DOHH2 (cell line): ENCODE measurements around the gene TERB1.

Experiments used
- H3F3A ChIP-seq: fragments of 200-600 bp; sonication (generic), shearing (Covaris generic); 2 replicates; pipeline ENCODE4 v1.6.0; 2016; ENCODE audit warnings: antibody characterized with exemption, mild to moderate bottlenecking; ENCODE audit not compliant: control insufficient read depth, insufficient read depth
- H3K27ac ChIP-seq: fragments of 200-600 bp; sonication (generic); 2 replicates; pipeline ENCODE4 v1.5.1; 2014; ENCODE audit warnings: low read depth, mild to moderate bottlenecking, low read length, moderate library complexity
- H3K27me3 ChIP-seq: fragments of 200-600 bp; sonication (generic); 2 replicates; pipeline ENCODE4 v1.6.1; 2014; ENCODE audit warnings: mild to moderate bottlenecking, low read length, mixed read lengths; ENCODE audit not compliant: control insufficient read depth
- H3K36me3 ChIP-seq: fragments of 200-600 bp; sonication (generic); 2 replicates; pipeline ENCODE4 v1.6.1; 2014; ENCODE audit warnings: mild to moderate bottlenecking, low read length, moderate library complexity, mixed read lengths; ENCODE audit not compliant: control insufficient read depth
- H3K4me1 ChIP-seq: fragments of 200-600 bp; sonication (generic); 2 replicates; pipeline ENCODE4 v1.6.1; 2014; ENCODE audit warnings: mild to moderate bottlenecking, low read length, mixed read lengths; ENCODE audit not compliant: control insufficient read depth
- H3K4me2 ChIP-seq: fragments of 200-600 bp; sonication (generic); 2 replicates; pipeline ENCODE4 v1.6.0; 2014; ENCODE audit warnings: mild to moderate bottlenecking, low read length, moderate library complexity
- H3K4me3 ChIP-seq: fragments of 200-600 bp; sonication (generic); 2 replicates; pipeline ENCODE4 v1.5.1; 2014; ENCODE audit warnings: mild to moderate bottlenecking, low read length, mixed read lengths
- H3K79me2 ChIP-seq: fragments of 200-600 bp; sonication (generic); 2 replicates; pipeline ENCODE4 v1.6.1; 2014; ENCODE audit warnings: mild to moderate bottlenecking, low read length, mixed read lengths; ENCODE audit not compliant: control insufficient read depth
- H3K9me2 ChIP-seq: fragments of 200-600 bp; sonication (generic); replicated peaks from 2 replicates; pipeline ENCODE4 v1.6.1; 2014; ENCODE audit warnings: mild to moderate bottlenecking, low read length, mixed read lengths; ENCODE audit not compliant: control insufficient read depth
- H3K9me3 ChIP-seq: fragments of 200-600 bp; sonication (generic); 2 replicates; pipeline ENCODE4 v1.6.1; 2014; ENCODE audit warnings: antibody characterized with exemption, low read length, mixed read lengths; ENCODE audit not compliant: control insufficient read depth, insufficient read depth
- H4K20me1 ChIP-seq: fragments of 200-600 bp; sonication (generic); 2 replicates; pipeline ENCODE4 v1.6.0; 2014; ENCODE audit warnings: low read depth, mild to moderate bottlenecking, antibody characterized with exemption, low read length, moderate library complexity; ENCODE audit not compliant: control insufficient read depth, insufficient read depth
- EZH2phosphoT487 ChIP-seq: fragments of 200-600 bp; sonication (generic); IDR thresholded peaks from 2 replicates; pipeline ENCODE4 v1.6.1; 2017; ENCODE audit warnings: borderline replicate concordance, mild to moderate bottlenecking, antibody characterized with exemption, low read length, moderate library complexity, mixed read lengths
- TF ChIP-seq, protein P1 (sequence below): fragments of 200-600 bp; sonication (generic); IDR thresholded peaks from one replicate; pipeline ENCODE4 v1.5.1; 2014; ENCODE audit warnings: antibody characterized with exemption, mild to moderate bottlenecking, low read depth, low read length; ENCODE audit not compliant: poor library complexity, severe bottlenecking

TERB1 gene

DNA sequence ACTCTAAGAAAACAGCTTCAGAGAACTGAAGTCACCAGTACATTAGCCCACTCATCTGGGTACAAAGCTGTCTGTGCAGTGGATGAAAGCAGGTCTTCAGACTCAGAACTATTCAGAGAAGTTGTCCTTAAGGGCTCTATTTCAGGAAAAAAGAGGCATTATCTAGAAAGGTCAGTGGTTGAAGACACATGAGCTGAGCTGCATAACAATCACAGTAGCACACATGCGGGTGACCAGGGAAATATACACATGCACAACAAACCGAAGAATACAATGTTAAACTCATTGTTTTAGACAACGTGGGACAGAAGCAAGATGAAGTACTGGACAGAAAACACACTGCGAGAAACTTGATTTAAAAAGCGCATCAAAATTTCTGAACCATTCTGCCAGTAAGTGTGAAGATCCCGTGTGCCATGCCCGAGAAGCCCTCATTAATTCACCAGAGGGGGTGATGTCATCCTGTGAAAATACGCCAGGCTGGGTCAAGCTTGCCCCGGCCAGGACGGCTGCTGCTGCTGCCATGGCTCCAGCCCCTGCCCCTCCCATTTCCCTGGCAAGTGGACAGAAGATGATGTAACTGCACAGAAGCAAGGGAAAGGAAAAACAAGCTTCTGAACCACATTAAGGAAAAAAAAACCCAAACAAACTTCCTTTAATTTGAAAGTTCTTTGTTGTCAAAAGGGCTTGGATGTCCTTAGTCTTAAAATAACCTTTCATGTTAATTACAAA lies 60.0 kb downstream of the TERB1 start:
- Histone ChIP-seq H3K9me2 (no peaks in the 10 kb centered on the region), H3K27ac (no peak overlapping the region), H3K4me1 (no peaks in the 10 kb centered on the region), H3K27me3 (no peaks in the 10 kb centered on the region), H3K36me3 (peaks cover 84% of the 10 kb centered on the region), H3F3A (0 out of 2 replicates have a peak, but pooled peaks cover 4% of the 10 kb centered on the region), H3K4me3 (no peak overlapping the region), H3K4me2 (no peak overlapping the region), H3K9me3 (no peaks in the 10 kb centered on the region), H4K20me1 (peaks cover 3% of the 10 kb centered on the region; the same call in 1 of the 2 replicates), H3K79me2 (peaks cover 30% of the 10 kb centered on the region)
- TF ChIP-seq, protein P1, sequence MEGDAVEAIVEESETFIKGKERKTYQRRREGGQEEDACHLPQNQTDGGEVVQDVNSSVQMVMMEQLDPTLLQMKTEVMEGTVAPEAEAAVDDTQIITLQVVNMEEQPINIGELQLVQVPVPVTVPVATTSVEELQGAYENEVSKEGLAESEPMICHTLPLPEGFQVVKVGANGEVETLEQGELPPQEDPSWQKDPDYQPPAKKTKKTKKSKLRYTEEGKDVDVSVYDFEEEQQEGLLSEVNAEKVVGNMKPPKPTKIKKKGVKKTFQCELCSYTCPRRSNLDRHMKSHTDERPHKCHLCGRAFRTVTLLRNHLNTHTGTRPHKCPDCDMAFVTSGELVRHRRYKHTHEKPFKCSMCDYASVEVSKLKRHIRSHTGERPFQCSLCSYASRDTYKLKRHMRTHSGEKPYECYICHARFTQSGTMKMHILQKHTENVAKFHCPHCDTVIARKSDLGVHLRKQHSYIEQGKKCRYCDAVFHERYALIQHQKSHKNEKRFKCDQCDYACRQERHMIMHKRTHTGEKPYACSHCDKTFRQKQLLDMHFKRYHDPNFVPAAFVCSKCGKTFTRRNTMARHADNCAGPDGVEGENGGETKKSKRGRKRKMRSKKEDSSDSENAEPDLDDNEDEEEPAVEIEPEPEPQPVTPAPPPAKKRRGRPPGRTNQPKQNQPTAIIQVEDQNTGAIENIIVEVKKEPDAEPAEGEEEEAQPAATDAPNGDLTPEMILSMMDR, result no peak
- TF ChIP-seq EZH2phosphoT487, result no peak

DNA sequence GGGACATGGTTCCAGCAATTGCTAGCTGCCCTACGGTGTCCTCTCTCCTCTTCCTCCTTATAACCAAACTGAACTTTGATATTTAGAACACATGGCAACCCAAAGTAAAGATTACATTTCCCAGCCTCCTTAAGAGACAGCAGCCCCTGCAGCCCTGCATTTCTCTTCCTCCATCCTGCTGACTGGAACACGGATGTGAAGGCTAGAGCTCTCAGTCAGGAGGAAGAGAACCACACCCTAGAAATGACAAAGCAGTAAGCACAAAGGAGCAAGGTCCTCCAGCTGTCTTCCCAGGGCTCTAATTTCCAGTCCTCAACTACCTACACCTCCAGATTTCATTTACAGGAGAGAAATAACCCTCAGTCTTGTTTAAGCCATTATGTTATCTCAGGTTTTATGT lies 60.9 kb downstream of the TERB1 start:
- Histone ChIP-seq H3K4me1 (no peaks in the 10 kb centered on the region), H3K36me3 (peaks cover 87% of the 10 kb centered on the region), H3K27me3 (no peaks in the 10 kb centered on the region), H3F3A (0 out of 2 replicates have a peak, but pooled peaks cover 4% of the 10 kb centered on the region), H3K27ac (no peak overlapping the region), H3K9me2 (no peaks in the 10 kb centered on the region), H3K4me3 (no peak overlapping the region), H4K20me1 (peaks cover 3% of the 10 kb centered on the region; the same call in 1 of the 2 replicates), H3K79me2 (peaks cover 27% of the 10 kb centered on the region), H3K9me3 (no peaks in the 10 kb centered on the region), H3K4me2 (no peak overlapping the region)
- TF ChIP-seq EZH2phosphoT487, result no peak
- TF ChIP-seq, protein P1, result no peak

DNA sequence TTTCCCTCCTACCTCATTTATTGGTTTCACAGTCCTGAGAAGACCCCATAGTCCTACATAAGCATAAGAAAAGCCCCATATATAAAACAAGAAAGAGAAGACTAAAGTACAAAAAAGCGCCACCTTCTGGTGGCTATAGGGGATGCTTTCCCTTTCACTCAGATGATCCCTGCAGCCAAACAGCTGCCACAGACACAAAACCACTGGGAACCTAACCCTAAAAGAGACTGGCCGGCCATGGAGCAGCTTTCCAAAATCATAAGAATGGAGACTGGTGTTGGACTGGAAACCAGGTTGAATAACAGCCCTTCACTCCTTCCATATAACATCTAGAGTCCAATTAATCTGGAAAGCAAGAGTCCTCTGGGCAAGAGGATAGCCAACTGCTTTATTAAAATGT lies 61.4 kb downstream of the TERB1 start:
- Histone ChIP-seq H3K9me3 (no peaks in the 10 kb centered on the region), H3K9me2 (no peaks in the 10 kb centered on the region), H3K27me3 (no peaks in the 10 kb centered on the region), H3K79me2 (peaks cover 27% of the 10 kb centered on the region), H4K20me1 (peaks cover 3% of the 10 kb centered on the region; the same call in 1 of the 2 replicates), H3K27ac (no peak overlapping the region), H3K4me2 (no peak overlapping the region), H3K4me1 (no peaks in the 10 kb centered on the region), H3K36me3 (peaks cover 89% of the 10 kb centered on the region), H3K4me3 (no peak overlapping the region), H3F3A (0 out of 2 replicates have a peak, but pooled peaks cover 4% of the 10 kb centered on the region)
- TF ChIP-seq, protein P1, result peak; percentile 80
- TF ChIP-seq EZH2phosphoT487, result no peak
